HepG2 (cell line): ENCODE results near the gene ZC3H7B. TPM values are rescaled to one million over a fixed set of nuclear protein-coding genes. Genes with fewer than 3 reads are reported as not detected.

Source experiments
- BRD4 ChIP-seq: sonication (generic); formaldehyde crosslinking; IDR thresholded peaks from 2 replicates; pipeline ENCODE4 v1.4.0; 2020; ENCODE audit warnings: missing genetic modification reagents
- GATAD2A ChIP-seq: IDR thresholded peaks from 2 replicates; pipeline ENCODE4 v1.6.1; 2016
- HIVEP1 ChIP-seq: sonication (generic); formaldehyde crosslinking; IDR thresholded peaks from 2 replicates; pipeline ENCODE4 v1.4.0; 2020; ENCODE audit warnings: mild to moderate bottlenecking, missing genetic modification reagents
- HMG20A ChIP-seq: IDR thresholded peaks from 2 replicates; pipeline ENCODE4 v1.6.1; 2016; ENCODE audit warnings: borderline replicate concordance
- HNRNPK ChIP-seq: fragments of 200-400 bp; formaldehyde crosslinking; IDR thresholded peaks from 2 replicates; pipeline ENCODE4 v1.6.1; 2018; ENCODE audit warnings: low read length, low read depth, moderate library complexity, mild to moderate bottlenecking; ENCODE audit not compliant: poor library complexity, severe bottlenecking
- KAT8 ChIP-seq: IDR thresholded peaks from 2 replicates; pipeline ENCODE4 v1.6.1; 2016; ENCODE audit warnings: missing genetic modification reagents, missing compliant biosample characterization
- KDM5A ChIP-seq: fragments of 200-600 bp; sonication (generic); IDR thresholded peaks from 2 replicates; pipeline ENCODE4 v1.7.0; 2018; ENCODE audit warnings: antibody characterized with exemption, mild to moderate bottlenecking, low read length, borderline replicate concordance
- NR1H2 ChIP-seq: sonication (generic); formaldehyde crosslinking; IDR thresholded peaks from 2 replicates; pipeline ENCODE4 v1.8.1; 2022; ENCODE audit warnings: low read depth, missing genetic modification reagents, borderline replicate concordance
- PITX1 ChIP-seq: sonication (generic); formaldehyde crosslinking; IDR thresholded peaks from 2 replicates; pipeline ENCODE4 v1.5.1; 2020; ENCODE audit warnings: mild to moderate bottlenecking, missing genetic modification reagents
- PPARG ChIP-seq: conservative IDR thresholded peaks from 2 replicates; pipeline ENCODE4 v1.6.1; 2016; ENCODE audit warnings: missing biosample characterization, missing genetic modification reagents
- ZNF124 ChIP-seq: sonication (generic); formaldehyde crosslinking; IDR thresholded peaks from 2 replicates; pipeline ENCODE4 v1.4.0; 2020; ENCODE audit warnings: missing genetic modification reagents
- ZNF460 ChIP-seq: sonication (generic); formaldehyde crosslinking; IDR thresholded peaks from 2 replicates; pipeline ENCODE4 v1.5.1; 2020; ENCODE audit warnings: missing genetic modification reagents, mild to moderate bottlenecking, borderline replicate concordance
- ZNF644 ChIP-seq: IDR thresholded peaks from 2 replicates; pipeline ENCODE4 v1.6.1; 2016; ENCODE audit warnings: low read depth
- ZNF713 ChIP-seq: sonication (generic); formaldehyde crosslinking; IDR thresholded peaks from 2 replicates; pipeline ENCODE4 v1.4.0; 2020; ENCODE audit warnings: mild to moderate bottlenecking, missing genetic modification reagents
- ZNF839 ChIP-seq: sonication (generic); formaldehyde crosslinking; IDR thresholded peaks from 2 replicates; pipeline ENCODE4 v1.4.0; 2020; ENCODE audit warnings: missing genetic modification reagents, mild to moderate bottlenecking, borderline replicate concordance
- polyA plus RNA-seq, 8 experiments: library from polyadenylated mRNA; depleted of rRNA in 3 of 8; stranded (reverse) in 7 of 8; unstranded in 1 of 8; fragments of >200 nt; fragmentation: Illumina TruSeq in 4 of 8; extraction: Trizol in 4 of 8; gene quantifications; 2 replicates each; pipeline versions ENCODE4 v1.2.1 to v1.2.3, GENCODE V29; 2011 to 2016; ENCODE audit warnings: low read depth in 4 of 8, missing spikeins in 1 of 8, mixed read lengths in 1 of 8; ENCODE audit not compliant: insufficient read depth in 1 of 8
- total RNA-seq, 5 experiments: library from RNA; depleted of rRNA; stranded (reverse); fragments of >200 nt; fragmentation: Illumina TruSeq; extraction: Trizol; gene quantifications; 2 replicates each; pipeline ENCODE4 v1.2.3, GENCODE V29; 2016; ENCODE audit warnings: low read depth in 1 of 5
- TF ChIP-seq, protein P1 (sequence below): sonication (generic); formaldehyde crosslinking; IDR thresholded peaks from 2 replicates; pipeline ENCODE4 v1.4.0; 2020; ENCODE audit warnings: missing genetic modification reagents; ENCODE audit errors: not compliant biosample characterization
- TF ChIP-seq, protein P2 (sequence below): IDR thresholded peaks from 2 replicates; pipeline ENCODE4 v1.6.1; 2018; ENCODE audit warnings: missing genetic modification reagents, mild to moderate bottlenecking, missing compliant biosample characterization
- TF ChIP-seq, protein P3 (sequence below): sonication (generic); formaldehyde crosslinking; IDR thresholded peaks from 2 replicates; pipeline ENCODE4 v1.4.0; 2020; ENCODE audit warnings: missing genetic modification reagents
- TF ChIP-seq, protein P4 (sequence below): sonication (generic); formaldehyde crosslinking; IDR thresholded peaks from 2 replicates; pipeline ENCODE4 v1.4.0; 2020; ENCODE audit warnings: mild to moderate bottlenecking, missing genetic modification reagents
- TF ChIP-seq, protein P5 (sequence below): sonication (generic); formaldehyde crosslinking; conservative IDR thresholded peaks from 2 replicates; pipeline ENCODE4 v1.8.0; 2022; ENCODE audit warnings: low read depth, missing genetic modification reagents
- TF ChIP-seq, protein P6 (sequence below): sonication (generic); formaldehyde crosslinking; IDR thresholded peaks from 2 replicates; pipeline ENCODE4 v1.5.1; 2020; ENCODE audit warnings: mild to moderate bottlenecking, missing genetic modification reagents

The ZC3H7B gene
- total and polyA plus RNA-seq, 2 of the 13 experiments (the other 11 are each of a cell fraction or from before 2014, with no cell fraction given): 26.4 to 37.2 TPM

DNA sequence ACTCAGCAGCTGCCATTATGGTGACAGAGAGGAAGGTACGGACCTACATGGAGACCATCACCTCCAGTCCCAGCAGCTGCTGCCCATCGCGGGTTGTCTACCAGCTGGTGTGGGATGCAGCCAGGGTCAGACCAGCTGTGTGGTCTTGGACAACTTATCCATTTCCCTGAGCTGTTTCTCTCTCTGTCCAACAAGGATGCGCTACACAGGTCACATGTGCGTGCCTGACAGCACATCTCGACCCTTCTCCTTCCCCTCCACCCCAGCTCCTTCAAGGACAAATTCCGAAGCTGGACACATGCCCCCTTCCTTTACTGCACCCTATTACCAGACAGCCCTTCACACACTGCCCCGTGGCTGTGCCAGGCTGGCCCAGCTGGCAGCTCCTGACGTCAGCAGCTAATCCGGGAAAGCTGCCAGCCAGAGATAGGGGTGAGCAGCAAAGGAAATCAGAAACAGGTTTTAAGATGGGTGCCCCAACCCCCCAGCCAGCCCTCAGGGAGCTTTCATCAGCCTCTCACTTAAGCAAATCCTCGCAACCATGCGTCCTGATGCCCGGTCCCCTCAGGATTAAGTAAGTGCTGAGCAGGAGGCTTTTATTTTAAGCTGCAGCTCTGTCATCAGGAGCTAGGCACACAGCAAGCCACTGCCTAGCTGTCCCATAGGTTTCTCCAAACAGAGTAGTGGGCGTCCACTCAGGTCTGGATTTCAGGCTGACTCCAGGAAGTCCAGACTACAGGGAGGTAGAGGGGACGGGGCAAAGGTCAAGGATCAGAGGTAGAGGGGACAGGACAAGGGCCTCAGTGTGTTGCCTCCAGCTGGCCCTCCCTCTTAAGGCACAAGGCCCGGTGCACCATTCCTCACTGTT lies 100.7 kb downstream of the ZC3H7B start (continued):
- no peak for TF ChIP-seq HMG20A (CRISPR knock-in tag)
- TF ChIP-seq, protein P1, sequence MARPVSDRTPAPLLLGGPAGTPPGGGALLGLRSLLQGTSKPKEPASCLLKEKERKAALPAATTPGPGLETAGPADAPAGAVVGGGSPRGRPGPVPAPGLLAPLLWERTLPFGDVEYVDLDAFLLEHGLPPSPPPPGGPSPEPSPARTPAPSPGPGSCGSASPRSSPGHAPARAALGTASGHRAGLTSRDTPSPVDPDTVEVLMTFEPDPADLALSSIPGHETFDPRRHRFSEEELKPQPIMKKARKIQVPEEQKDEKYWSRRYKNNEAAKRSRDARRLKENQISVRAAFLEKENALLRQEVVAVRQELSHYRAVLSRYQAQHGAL (CRISPR knock-in tag): no peak
- TF ChIP-seq, protein P2, sequence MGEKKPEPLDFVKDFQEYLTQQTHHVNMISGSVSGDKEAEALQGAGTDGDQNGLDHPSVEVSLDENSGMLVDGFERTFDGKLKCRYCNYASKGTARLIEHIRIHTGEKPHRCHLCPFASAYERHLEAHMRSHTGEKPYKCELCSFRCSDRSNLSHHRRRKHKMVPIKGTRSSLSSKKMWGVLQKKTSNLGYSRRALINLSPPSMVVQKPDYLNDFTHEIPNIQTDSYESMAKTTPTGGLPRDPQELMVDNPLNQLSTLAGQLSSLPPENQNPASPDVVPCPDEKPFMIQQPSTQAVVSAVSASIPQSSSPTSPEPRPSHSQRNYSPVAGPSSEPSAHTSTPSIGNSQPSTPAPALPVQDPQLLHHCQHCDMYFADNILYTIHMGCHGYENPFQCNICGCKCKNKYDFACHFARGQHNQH (CRISPR knock-in tag): no peak
- no peak for TF ChIP-seq NR1H2
- TF ChIP-seq KAT8 (CRISPR knock-in tag): 0 out of 2 replicates have a peak, but pooled peaks have one; percentile 16
- no peak for TF ChIP-seq KDM5A
- TF ChIP-seq, protein P3, sequence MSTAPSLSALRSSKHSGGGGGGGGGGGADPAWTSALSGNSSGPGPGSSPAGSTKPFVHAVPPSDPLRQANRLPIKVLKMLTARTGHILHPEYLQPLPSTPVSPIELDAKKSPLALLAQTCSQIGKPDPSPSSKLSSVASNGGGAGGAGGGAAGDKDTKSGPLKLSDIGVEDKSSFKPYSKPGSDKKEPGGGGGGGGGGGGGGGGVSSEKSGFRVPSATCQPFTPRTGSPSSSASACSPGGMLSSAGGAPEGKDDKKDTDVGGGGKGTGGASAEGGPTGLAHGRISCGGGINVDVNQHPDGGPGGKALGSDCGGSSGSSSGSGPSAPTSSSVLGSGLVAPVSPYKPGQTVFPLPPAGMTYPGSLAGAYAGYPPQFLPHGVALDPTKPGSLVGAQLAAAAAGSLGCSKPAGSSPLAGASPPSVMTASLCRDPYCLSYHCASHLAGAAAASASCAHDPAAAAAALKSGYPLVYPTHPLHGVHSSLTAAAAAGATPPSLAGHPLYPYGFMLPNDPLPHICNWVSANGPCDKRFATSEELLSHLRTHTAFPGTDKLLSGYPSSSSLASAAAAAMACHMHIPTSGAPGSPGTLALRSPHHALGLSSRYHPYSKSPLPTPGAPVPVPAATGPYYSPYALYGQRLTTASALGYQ (CRISPR knock-in tag): no peak
- TF ChIP-seq ZNF839 (CRISPR knock-in tag): no peak
- no peak for TF ChIP-seq BRD4 (CRISPR knock-in tag)
- TF ChIP-seq ZNF124 (CRISPR knock-in tag): no peak
- TF ChIP-seq, protein P4, sequence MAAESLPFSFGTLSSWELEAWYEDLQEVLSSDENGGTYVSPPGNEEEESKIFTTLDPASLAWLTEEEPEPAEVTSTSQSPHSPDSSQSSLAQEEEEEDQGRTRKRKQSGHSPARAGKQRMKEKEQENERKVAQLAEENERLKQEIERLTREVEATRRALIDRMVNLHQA (CRISPR knock-in tag): no peak
- TF ChIP-seq PPARG: no peak
- no peak for TF ChIP-seq HNRNPK
- no peak for TF ChIP-seq ZNF713 (CRISPR knock-in tag)
- TF ChIP-seq, protein P5, sequence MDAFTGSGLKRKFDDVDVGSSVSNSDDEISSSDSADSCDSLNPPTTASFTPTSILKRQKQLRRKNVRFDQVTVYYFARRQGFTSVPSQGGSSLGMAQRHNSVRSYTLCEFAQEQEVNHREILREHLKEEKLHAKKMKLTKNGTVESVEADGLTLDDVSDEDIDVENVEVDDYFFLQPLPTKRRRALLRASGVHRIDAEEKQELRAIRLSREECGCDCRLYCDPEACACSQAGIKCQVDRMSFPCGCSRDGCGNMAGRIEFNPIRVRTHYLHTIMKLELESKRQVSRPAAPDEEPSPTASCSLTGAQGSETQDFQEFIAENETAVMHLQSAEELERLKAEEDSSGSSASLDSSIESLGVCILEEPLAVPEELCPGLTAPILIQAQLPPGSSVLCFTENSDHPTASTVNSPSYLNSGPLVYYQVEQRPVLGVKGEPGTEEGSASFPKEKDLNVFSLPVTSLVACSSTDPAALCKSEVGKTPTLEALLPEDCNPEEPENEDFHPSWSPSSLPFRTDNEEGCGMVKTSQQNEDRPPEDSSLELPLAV (CRISPR knock-in tag): no peak
- TF ChIP-seq HIVEP1 (CRISPR knock-in tag): no peak
- TF ChIP-seq ZNF644 (CRISPR knock-in tag): no peak
- TF ChIP-seq, protein P6, sequence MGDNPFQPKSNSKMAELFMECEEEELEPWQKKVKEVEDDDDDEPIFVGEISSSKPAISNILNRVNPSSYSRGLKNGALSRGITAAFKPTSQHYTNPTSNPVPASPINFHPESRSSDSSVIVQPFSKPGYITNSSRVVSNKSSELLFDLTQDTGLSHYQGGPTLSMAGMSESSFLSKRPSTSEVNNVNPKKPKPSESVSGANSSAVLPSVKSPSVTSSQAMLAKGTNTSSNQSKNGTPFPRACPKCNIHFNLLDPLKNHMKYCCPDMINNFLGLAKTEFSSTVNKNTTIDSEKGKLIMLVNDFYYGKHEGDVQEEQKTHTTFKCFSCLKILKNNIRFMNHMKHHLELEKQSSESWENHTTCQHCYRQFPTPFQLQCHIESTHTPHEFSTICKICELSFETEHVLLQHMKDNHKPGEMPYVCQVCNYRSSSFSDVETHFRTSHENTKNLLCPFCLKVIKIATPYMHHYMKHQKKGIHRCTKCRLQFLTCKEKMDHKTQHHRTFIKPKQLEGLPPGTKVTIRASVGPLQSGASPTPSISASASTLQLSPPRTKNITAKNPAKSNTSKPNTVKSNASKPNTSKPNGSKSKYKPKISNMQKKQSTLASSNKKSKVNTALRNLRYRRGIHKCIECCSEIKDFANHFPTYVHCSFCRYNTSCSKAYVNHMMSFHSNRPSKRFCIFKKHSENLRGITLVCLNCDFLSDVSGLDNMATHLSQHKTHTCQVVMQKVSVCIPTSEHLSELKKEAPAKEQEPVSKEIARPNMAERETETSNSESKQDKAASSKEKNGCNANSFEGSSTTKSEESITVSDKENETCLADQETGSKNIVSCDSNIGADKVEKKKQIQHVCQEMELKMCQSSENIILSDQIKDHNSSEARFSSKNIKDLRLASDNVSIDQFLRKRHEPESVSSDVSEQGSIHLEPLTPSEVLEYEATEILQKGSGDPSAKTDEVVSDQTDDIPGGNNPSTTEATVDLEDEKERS (CRISPR knock-in tag): no peak
- no peak for TF ChIP-seq PITX1 (CRISPR knock-in tag)
- TF ChIP-seq ZNF460 (CRISPR knock-in tag): no peak
- TF ChIP-seq GATAD2A (CRISPR knock-in tag): peak; percentile 58
